ENCODE measurements around the gene EVX2. TPM values are rescaled to one million over a fixed set of nuclear protein-coding genes. Genes with fewer than 3 reads are reported as not detected.

The EVX2 gene
- total RNA-seq, 4 donors from 2014 or later = not detected

DNA sequence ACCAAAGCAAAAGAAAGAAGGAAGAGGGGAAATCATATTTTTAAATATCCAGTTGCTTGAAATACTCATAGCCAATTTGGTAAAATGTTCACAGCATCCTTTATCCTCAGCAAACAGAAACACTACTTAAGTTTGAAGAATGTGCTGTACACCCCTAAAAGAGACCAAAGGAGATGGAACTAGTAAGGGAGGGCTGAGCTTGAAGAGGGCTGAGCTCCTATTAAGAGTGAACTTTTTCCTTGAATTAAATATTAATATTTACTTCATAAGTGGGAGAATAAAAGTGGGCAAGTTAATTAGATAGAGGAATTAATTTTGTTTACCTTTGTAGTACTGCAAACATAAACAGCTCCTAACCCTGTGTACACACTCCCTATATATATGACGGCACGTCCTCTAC, 7.0 kb downstream of the EVX2 start:
- TF ChIP-seq, protein P1, sequence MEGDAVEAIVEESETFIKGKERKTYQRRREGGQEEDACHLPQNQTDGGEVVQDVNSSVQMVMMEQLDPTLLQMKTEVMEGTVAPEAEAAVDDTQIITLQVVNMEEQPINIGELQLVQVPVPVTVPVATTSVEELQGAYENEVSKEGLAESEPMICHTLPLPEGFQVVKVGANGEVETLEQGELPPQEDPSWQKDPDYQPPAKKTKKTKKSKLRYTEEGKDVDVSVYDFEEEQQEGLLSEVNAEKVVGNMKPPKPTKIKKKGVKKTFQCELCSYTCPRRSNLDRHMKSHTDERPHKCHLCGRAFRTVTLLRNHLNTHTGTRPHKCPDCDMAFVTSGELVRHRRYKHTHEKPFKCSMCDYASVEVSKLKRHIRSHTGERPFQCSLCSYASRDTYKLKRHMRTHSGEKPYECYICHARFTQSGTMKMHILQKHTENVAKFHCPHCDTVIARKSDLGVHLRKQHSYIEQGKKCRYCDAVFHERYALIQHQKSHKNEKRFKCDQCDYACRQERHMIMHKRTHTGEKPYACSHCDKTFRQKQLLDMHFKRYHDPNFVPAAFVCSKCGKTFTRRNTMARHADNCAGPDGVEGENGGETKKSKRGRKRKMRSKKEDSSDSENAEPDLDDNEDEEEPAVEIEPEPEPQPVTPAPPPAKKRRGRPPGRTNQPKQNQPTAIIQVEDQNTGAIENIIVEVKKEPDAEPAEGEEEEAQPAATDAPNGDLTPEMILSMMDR (IDR thresholded peaks at IDR 0.05) = no peak
- no peak for TF ChIP-seq POLR2A (IDR thresholded peaks at IDR 0.05)

DNA sequence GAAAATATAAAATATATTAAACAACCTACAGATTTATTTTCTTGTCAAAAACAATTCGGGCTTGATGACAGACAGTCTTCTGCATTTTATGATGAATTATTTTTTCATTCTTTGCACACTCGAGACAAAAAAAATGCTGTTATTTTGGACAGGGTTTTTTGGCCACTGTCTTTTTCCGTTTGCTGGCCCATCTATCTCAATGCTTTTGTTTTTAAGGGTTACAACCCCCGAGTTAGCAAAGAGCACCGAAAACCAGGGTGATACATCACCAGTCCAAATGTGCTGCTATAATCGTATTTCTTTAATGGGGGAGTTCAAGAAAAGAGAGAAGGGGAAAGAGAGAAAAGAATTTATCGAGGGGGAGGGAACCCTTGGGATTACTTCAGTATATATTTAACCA, 7.7 kb downstream of the EVX2 start:
- H3K36me3 ChIP-seq = no peaks in the 10 kb centered on the region
- peaks cover 0 to 85% of the 10 kb centered on the region in 2 donors for H3K27me3 ChIP-seq
- DNase-seq = no peak
- peaks cover 0 to 15% (median 0%) of the 10 kb centered on the region in 4 donors for H3K4me1 ChIP-seq
- peaks cover 0 to 11% (median 0%) of the 10 kb centered on the region in 4 donors for H3K9me3 ChIP-seq
- no peak for TF ChIP-seq POLR2A (IDR thresholded peaks at IDR 0.05)
- TF ChIP-seq, protein P1 (IDR thresholded peaks at IDR 0.05) = no peak
- H3K4me3 ChIP-seq = no peak overlapping the region
- H3K27ac ChIP-seq = no peak overlapping the region

More for the DNA sequence above, 7.0 kb downstream of the EVX2 start:
- Histone ChIP-seq H3K9me3 (peaks cover 0 to 18% (median 0%) of the 10 kb centered on the region in 4 donors), H3K27ac (no peak overlapping the region), H3K27me3 (peaks cover 0 to 85% of the 10 kb centered on the region in 2 donors), H3K4me1 (peaks cover 0 to 15% (median 0%) of the 10 kb centered on the region in 4 donors), H3K4me3 (no peak overlapping the region), H3K36me3 (no peaks in the 10 kb centered on the region)
- DNase-seq = no peak

DNA sequence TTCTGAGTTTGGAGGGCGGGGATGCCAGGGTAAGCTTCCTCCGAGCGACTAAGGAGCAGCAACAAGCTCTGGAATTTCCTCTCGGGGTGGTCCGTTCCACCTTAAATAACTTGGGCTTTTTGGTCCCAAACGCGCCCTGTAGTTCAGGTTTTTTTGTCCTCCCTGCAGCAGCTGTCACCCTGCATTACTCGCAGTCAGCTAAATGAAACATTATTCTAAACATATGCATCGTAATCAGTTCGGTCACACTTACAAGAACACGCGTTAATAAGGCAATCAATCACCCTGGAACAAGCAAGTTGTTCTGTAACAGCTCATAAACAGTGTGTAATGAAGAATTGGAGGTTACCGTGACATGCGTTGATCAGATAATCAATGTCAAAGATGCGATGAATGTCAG, 8.3 kb downstream of the EVX2 start:
- peaks cover 0 to 12% (median 0%) of the 10 kb centered on the region in 4 donors for H3K4me1 ChIP-seq
- TF ChIP-seq, protein P1 (IDR thresholded peaks at IDR 0.05) = no peak
- TF ChIP-seq POLR2A (IDR thresholded peaks at IDR 0.05) = no peak
- no peaks in the 10 kb centered on the region for H3K36me3 ChIP-seq
- peaks cover 0 to 5% (median 0%) of the 10 kb centered on the region in 4 donors for H3K9me3 ChIP-seq
- peaks cover 0 to 85% of the 10 kb centered on the region in 2 donors for H3K27me3 ChIP-seq
- DNase-seq = no peak
- no peak overlapping the region for H3K27ac ChIP-seq
- no peak overlapping the region for H3K4me3 ChIP-seq

DNA sequence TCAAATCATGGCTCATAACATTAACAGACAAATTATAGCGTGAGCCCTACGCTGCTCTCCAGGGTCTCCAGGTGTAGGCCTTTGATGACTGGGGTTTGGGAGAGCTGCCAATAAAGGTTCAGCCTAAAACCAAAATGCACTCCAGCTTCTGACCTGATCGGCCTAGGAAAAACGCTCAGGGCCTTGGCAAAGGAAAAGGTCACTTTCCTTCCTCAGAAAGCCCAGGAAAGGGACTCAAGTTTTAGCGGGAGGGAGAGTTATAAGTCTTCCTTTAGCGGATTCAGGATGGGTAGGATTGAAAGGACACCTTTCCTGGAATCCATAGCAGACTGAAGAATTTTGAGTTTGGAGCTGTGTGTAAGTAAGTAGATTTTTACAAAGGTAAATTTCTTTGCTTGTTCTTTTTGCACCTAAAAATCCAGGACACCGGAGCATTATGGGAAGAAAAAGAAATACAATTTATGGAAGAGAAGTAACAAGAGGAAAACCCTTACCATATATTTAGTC, 8.8 kb downstream of the EVX2 start:
- peaks cover 0 to 9% (median 0%) of the 10 kb centered on the region in 4 donors for H3K4me1 ChIP-seq
- no peaks in the 10 kb centered on the region for H3K36me3 ChIP-seq
- peaks cover 0 to 88% of the 10 kb centered on the region in 2 donors for H3K27me3 ChIP-seq
- no peak for DNase-seq
- TF ChIP-seq, protein P1 (IDR thresholded peaks at IDR 0.05) = no peak
- TF ChIP-seq POLR2A (IDR thresholded peaks at IDR 0.05) = no peak
- peaks cover 0 to 4% (median 0%) of the 10 kb centered on the region in 4 donors for H3K9me3 ChIP-seq
- H3K4me3 ChIP-seq = no peak overlapping the region
- no peak overlapping the region for H3K27ac ChIP-seq

DNA sequence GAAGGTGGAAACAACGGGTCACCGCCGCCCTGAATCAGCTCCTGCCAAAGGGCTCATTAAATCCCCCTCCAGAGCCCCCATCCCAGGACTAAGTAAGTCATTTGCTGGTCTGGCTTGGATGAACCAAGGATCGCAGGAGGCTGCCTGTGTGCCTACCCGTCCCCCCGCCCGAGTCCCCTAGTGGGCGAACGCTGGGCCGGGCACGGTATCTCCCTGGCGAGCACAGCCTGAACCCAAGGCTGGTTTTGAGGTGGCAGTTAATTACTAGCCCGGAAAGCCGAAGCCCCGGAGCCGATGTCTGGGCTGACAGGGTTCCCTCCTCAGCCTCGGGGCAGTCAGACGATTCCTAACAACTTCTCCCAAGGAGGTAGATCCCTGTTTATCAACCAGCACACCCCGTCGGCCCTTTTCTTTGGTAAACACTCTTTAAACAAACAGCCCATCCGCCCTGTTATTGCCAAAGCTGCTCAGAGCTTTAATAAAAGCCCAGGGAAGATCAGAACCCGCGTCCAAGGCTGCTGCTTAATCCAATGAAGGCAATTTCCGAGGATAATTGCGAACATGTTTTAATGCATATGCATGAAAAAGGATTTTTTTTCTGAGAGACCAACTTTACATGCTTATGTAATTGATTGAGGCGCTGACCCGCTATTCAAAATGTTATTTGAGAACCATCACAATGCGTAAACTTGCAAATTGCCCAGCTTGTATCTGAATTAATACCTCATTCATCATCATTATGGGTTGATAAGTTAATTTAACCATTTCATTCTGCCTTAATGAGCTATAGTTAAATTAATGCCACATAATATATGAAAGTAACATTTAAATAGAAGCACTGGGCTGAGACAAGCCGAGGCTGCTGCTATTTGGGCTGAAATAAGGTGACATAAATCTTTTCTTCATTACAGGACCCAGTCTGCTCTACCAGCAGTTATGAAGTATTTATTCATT, 10.5 kb downstream of the EVX2 start:
- Histone ChIP-seq H3K27me3 (peaks cover 0 to 80% of the 10 kb centered on the region in 2 donors), H3K4me1 (no peaks in the 10 kb centered on the region), H3K9me3 (no peaks in the 10 kb centered on the region), H3K36me3 (no peaks in the 10 kb centered on the region), H3K27ac (no peak overlapping the region), H3K4me3 (no peak overlapping the region)
- TF ChIP-seq, protein P1 (IDR thresholded peaks at IDR 0.05) = no peak
- TF ChIP-seq POLR2A (IDR thresholded peaks at IDR 0.05) = no peak
- no peak for DNase-seq

All from Peyer's patch (tissue), 4 donors.